ENCODE data around the gene BRD1.

GRCh38 chr22:49869845-49870712 is 42.4 kb upstream of the BRD1 start:
- TF ChIP-seq SP1 (IDR thresholded peaks at IDR 0.05), result no peak
- no peak for TF ChIP-seq FOXK2 (IDR thresholded peaks at IDR 0.05)
- TF ChIP-seq FOXA1 (IDR thresholded peaks at IDR 0.05), result no peak
- TF ChIP-seq ZNF384 (IDR thresholded peaks at IDR 0.05), result no peak
- TF ChIP-seq BHLHE40 (IDR thresholded peaks at IDR 0.05; ENCODE audit: borderline replicate concordance), result no peak
- TF ChIP-seq TARDBP (IDR thresholded peaks at IDR 0.05), result no peak
- TF ChIP-seq SUZ12 (IDR thresholded peaks at IDR 0.05), result no peak
- TF ChIP-seq PKNOX1 (IDR thresholded peaks at IDR 0.05), result no peak
- no peak for TF ChIP-seq CTBP1 (IDR thresholded peaks at IDR 0.05; ENCODE audit: borderline replicate concordance)
- TF ChIP-seq L3MBTL2 (conservative IDR thresholded peaks at IDR 0.05), result no peak
- TF ChIP-seq HDGF (IDR thresholded peaks at IDR 0.05; ENCODE audit: borderline replicate concordance), result no peak
- no peak for TF ChIP-seq FOXM1 (IDR thresholded peaks at IDR 0.05; ENCODE audit: borderline replicate concordance)
- TF ChIP-seq ELF4 (IDR thresholded peaks at IDR 0.05), result no peak
- no peak for TF ChIP-seq NFRKB (IDR thresholded peaks at IDR 0.05)
